ENCODE data around the gene ZNF423.
A peak's percentile ranks its signal among the peaks of the same experiment; 100 is the strongest.

The ZNF423 gene

GRCh38 chr16:49494891-49495566, 360.9 kb downstream of the ZNF423 start:
- TF ChIP-seq, protein P1, sequence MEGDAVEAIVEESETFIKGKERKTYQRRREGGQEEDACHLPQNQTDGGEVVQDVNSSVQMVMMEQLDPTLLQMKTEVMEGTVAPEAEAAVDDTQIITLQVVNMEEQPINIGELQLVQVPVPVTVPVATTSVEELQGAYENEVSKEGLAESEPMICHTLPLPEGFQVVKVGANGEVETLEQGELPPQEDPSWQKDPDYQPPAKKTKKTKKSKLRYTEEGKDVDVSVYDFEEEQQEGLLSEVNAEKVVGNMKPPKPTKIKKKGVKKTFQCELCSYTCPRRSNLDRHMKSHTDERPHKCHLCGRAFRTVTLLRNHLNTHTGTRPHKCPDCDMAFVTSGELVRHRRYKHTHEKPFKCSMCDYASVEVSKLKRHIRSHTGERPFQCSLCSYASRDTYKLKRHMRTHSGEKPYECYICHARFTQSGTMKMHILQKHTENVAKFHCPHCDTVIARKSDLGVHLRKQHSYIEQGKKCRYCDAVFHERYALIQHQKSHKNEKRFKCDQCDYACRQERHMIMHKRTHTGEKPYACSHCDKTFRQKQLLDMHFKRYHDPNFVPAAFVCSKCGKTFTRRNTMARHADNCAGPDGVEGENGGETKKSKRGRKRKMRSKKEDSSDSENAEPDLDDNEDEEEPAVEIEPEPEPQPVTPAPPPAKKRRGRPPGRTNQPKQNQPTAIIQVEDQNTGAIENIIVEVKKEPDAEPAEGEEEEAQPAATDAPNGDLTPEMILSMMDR (IDR thresholded peaks at IDR 0.05; ENCODE audit: borderline replicate concordance, control extremely low read depth, extremely low read depth, insufficient read depth, missing control alignments) = no peak
- DNase-seq (ENCODE audit: low spot score) = no peak
- in situ Hi-C loops (cut with MboI; ENCODE audit: low sequenced_read_pairs, unreplicated experiment) = no loop called here

DNA sequence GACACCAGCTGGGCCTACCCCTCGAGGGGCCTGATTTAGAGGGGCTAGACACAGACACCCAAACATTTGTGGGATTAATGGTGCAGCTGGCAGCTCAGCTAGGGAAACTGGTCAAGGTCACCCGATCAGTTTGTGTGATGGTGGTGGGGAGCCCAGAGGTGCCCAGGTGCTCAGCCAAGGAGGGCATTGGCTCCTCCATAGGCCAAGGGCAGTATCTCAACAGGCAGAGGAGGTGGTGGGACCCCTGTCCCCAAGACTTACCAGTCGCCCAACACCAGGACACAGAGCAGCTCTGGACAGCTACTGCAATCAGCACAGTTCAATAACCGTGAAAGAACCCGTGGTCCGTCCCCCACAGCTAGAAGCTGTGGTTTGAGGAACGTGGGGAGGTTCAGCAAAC, 361.4 kb downstream of the ZNF423 start:
- TF ChIP-seq, protein P1 (IDR thresholded peaks at IDR 0.05; ENCODE audit: borderline replicate concordance, control extremely low read depth, extremely low read depth, insufficient read depth, missing control alignments) = no peak
- in situ Hi-C loops (cut with MboI; ENCODE audit: low sequenced_read_pairs, unreplicated experiment) = no loop called here

GRCh38 chr16:49493836-49494235, 362.1 kb downstream of the ZNF423 start:
- TF ChIP-seq, protein P1 (IDR thresholded peaks at IDR 0.05; ENCODE audit: borderline replicate concordance, control extremely low read depth, extremely low read depth, insufficient read depth, missing control alignments) = no peak
- no peak for DNase-seq (ENCODE audit: low spot score)
- in situ Hi-C loops (cut with MboI; ENCODE audit: low sequenced_read_pairs, unreplicated experiment) = no loop called here

More for the DNA sequence above, 361.4 kb downstream of the ZNF423 start:
- no peak for DNase-seq (ENCODE audit: low spot score)

DNA sequence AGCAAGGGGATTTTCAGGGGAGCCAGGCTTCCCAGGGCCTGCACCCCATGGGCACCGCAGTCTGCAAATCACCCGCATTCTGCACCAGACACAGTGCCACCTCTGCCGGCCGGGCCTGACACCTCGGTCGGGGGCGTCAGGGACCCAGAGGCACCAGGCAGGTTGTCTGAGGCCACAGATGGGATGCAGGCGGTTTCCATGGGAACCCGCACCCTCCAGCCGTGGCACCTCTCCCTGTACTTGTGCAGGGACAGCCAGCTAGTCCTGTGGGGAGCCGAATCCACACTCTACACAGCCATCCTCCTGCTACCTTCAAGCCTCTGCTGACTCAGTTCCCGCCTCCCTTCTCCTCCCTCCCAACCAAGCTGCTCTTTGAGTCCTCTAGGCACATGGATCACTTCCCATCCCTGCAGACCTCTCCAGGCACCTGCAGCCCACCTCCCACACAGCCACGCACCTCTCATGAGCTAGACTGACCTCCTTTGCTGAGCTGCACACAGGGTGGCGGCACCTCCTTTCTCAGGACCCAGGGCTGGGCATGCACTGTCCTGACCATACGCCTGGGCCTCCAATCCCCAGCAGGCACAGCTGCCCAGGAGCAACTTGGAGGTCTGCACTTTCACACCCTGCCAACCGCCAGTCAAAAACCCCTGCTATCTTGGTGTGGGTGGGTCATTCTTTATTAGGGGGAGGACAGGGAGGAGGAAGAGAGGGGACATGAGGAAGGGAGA, 362.9 kb downstream of the ZNF423 start:
- TF ChIP-seq, protein P1 (IDR thresholded peaks at IDR 0.05; ENCODE audit: borderline replicate concordance, control extremely low read depth, extremely low read depth, insufficient read depth, missing control alignments) = no peak
- in situ Hi-C loops (cut with MboI; ENCODE audit: low sequenced_read_pairs, unreplicated experiment) = no loop called here
- DNase-seq (ENCODE audit: low spot score) = no peak

- DNase-seq (ENCODE audit: low spot score) = peak; percentile 87
- in situ Hi-C loops (cut with MboI; ENCODE audit: low sequenced_read_pairs, unreplicated experiment) = no loop called here
- TF ChIP-seq, protein P1 (IDR thresholded peaks at IDR 0.05; ENCODE audit: borderline replicate concordance, control extremely low read depth, extremely low read depth, insufficient read depth, missing control alignments) = peak; percentile 73
These were observed 363.8 kb downstream of the ZNF423 start for GRCh38 chr16:49491771-49492761.

GRCh38 chr16:49491106-49491670, 364.7 kb downstream of the ZNF423 start:
- DNase-seq (ENCODE audit: low spot score) = no peak
- in situ Hi-C loops (cut with MboI; ENCODE audit: low sequenced_read_pairs, unreplicated experiment) = no loop called here
- TF ChIP-seq, protein P1 (IDR thresholded peaks at IDR 0.05; ENCODE audit: borderline replicate concordance, control extremely low read depth, extremely low read depth, insufficient read depth, missing control alignments) = no peak
